Stimulated activated CD8-positive, alpha-beta memory T cell treated with anti-CD3 and anti-CD28 coated beads, Interleukin-12 subunit alpha, Interleukin-12 subunit beta, amount 100 ng/mL, for 4 hours (primary cell): ENCODE measurements around the gene JAGN1.
"Not testable (repeated sequence)": the region's sequence is repeated elsewhere in the genome, so short reads cannot be mapped to it uniquely, and the experiment has no call there.

ENCODE experiments used
- DNase-seq: peaks from one replicate; pipeline ENCODE4 v3.0.0-alpha.2; 2020; ENCODE audit warnings: low read depth

JAGN1 gene

DNA sequence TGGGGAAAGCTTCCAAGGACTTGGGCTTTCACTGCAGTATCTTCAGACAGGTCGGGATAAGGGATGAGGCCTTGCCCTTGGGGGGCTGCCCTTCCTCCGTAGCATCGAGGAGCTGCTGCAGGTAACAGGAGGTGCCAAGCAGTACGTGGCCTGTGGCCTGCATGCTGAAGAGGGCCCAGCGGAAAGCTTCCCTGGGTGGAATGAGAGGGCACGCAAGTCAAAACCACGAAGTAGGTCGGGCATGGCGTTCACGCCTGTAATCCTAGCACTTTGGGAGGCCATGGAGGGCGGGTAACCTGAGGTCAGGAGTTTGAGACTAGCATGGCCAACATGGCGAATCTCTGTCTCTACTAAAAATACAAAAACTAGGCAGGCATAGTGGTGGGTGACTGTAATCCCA is 23.3 kb upstream of the JAGN1 start:
- no peak for DNase-seq

DNA sequence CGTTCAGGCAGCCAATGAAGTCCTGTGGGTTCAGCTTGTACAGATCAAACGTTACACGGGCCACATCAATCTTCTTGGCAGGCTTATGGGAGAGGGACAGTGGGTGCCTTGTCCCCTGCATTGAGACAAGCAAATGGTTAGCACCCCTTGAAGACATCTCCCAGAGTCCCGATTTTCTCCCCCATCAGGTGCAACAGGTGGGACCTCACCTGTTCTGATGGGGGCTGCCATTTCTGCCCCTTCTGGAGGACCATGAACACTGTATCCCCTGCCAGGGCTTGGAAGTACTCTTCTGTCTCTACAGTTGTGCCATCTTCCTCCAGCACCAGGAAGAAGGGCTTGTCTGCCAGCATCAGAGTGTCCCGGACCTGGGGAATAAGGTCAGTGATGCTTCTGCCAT is 20.5 kb upstream of the JAGN1 start:
- no peak for DNase-seq

DNA sequence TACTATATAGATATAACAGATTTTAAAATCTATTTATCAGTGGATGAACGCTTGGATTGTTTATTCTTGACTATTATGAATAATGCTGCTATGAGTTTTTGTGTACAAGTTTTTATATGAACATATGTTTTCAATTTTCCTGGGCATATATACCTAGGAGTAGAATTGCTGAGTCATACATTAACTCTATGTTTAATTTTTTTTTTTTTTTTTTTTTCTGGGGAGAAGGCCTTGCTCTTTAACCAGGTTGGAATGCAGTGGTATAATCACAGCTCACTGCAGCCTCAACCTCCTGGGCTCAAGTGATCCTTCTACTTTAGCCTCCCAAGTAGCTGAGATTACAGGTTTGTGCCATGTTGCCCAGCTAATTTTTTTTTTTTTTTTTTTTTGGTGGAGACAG is 19.4 kb upstream of the JAGN1 start:
- no peak for DNase-seq

DNA sequence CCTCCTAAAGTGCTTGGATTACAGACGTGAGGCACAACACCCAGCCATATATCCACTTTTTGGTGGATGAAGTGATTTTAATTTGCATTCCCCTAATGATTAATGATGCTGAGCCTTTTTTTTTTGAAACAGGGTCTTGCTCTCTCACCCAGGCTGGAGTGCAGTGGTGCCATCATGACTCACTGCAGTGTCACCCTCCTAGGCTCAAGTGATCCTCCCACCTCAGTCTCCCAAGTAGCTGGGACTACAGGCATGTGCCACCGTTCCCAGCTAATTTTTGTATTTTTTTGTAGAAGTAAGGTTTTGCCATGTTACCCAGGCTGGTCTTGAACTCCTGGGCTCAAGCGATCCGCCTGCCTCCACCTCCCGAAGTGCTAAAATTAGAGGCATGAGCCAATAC is 18.3 kb upstream of the JAGN1 start:
- not testable (repeated sequence) for DNase-seq

DNA sequence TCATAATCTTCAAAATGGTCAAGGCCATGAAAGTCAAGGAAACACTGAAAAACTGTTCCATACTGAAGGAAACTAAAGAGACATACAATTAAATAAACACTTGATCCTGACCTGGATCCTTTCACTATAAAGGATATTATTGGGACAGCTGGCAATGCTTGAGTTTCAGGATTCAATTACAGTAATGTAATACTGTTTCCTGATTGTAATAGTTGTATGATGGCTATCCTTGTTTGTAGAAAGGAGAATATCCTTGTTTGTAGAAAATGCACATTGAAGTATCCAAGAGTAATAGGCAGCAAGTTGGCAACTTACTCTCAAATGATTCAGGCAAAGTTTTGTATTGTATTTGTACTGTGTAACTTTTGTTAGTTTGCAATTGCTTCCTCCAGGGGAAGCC is 15.0 kb upstream of the JAGN1 start:
- DNase-seq: no peak

DNA sequence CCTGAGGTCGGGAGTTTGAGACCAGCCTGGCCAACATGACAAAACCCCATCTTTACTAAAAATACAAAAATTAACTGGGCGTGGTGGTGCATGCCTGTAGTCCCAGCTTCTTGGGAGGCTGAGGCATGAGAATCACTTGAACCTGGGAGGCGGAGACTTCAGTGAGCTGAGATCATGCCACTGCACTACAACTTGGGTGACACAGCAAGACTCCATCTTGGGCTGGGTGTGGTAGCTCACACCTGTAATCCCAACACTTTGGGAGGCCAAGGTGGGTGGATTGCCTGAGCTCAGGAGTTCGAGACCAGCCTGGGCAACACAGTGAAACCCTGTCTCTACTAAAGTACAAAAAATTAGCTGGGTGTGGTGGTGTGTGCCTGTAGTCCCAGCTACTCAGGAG is 14.2 kb upstream of the JAGN1 start:
- not testable (repeated sequence) for DNase-seq

DNA sequence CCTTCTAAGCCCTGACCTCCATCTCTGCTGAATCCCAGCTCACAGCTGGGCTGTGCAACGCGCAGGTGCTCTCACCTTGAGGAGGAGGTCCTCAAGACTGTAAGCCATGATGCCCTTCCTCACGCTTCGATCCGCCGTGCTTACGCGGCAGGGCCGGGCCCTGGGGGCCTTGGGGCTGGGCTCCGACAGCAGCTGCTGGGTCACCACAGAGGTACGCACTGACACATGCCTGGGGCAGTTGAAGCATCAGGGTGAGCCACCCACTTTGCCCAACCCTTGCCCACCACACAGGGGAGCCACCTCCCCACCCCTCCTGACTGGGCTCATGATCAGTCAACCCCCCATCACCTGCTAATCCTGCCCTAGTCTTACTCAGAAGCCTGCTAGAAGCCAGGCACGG is 13.4 kb upstream of the JAGN1 start:
- no peak for DNase-seq

DNA sequence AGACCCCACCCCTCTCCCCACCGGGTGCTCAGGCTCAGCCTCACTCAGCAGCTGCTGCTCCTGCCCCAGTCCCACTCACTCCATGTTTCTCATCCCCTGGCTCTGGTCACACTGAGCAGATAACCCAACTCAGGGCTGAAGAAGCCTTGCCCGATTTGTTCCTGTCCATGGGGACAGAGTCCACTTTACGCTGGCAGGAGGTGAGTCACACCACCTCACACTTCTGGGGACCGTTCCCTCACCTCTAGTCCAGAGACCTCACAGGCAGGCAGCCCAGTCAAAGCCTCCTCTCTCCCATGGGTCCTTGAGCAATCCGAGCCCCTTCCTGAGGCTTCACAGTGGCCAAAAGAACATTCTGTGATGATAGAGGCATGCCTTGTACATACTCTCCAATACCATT is 11.7 kb upstream of the JAGN1 start:
- DNase-seq: no peak

DNA sequence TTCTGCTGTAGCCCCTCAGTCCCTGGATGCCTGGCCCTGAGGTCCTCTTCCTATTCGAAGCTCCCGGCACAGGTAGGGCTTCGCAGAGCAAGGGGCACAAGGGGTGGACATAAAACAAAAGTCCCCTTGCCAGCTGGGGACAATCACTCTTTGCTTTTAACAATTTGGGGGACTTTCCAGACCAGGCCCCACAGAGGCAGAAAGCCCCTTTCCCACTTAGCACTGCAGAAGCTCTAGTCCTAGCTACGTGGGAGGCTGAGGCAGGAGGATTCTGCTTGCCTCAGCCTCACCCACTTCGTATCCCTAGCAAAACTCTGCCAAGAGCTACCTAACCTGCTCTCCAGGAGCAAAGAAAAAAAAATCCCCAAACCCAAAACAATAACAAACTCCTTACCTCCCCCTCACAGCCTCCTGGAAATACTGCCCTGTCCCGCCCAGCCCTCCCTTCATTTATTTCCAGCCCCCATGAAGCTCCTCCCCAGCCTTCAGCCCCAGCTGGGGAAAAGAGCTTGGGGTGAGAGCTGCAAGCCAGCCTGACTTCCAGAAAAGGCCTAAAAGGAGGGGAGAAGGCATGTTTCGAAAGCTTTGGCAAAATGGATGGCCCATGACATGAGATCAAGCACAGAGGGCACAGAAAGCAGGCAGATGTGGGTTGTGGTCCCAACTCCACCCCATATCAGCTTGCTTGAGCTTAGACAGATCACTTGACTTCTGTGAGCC is 10.4 kb upstream of the JAGN1 start, which contains the start of gene CIDEC:
Gene CIDEC (minus strand): TSS at position 424 of the 720 bp plus-strand sequence. CDS start 1,767 bp downstream, outside the sequence.
- no peak for DNase-seq

DNA sequence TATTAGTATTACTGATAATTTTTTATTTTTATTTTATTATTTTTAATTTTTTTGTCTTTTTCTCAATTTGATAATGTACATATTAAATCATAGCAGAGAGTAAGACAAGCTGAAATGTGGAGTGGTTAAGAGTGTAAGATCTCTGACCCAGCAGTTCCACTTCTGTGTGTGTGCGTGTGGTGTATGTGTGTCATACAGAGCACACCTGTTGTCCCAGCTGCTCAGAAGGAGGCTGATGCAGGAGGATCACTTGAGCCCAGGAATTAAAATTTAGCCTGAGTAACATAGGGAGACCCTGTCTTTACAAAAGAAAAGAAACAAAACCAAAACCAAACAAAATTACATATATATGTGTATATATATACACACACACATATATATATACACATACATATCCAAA is 9.0 kb upstream of the JAGN1 start:
- DNase-seq: no peak

DNA sequence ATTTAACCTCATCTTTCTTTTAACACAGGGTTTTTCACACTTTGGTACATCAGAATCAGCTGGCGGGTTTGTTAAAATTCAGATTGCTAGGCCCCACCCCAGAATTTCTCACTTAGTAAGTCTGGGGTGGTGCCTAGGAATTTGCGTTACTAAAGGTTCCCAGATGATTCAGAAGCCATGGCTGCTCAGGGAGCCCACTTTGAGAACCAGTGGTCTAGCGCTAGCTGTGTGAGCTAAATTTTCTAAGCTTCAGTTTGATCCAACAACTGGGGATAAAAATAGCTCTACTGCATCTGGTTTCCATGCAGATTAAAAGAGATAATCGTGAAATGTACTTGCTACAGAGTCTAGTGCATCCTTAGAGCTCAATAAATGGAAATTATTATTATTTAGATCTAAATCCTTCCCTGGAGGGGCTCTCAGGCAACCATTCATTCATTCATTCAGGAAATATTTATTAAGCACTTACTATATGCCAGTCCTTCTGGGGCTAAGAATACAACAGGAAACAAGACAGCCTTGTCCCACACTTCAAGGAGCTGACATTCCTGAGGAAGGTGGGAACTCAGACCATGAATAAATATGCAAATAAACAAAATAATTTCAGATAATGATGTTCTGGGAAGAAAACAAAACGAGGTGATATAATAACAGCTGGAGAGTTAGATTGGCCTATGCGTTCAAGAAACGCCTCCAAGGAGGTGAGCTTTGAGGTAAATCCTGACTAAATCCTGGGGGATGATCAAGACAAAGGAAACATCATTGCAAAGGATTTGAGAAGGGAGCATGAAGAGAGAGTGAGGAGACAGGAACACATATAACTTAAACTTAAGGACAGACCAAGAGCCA is 6.5 kb upstream of the JAGN1 start:
- DNase-seq: no peak

DNA sequence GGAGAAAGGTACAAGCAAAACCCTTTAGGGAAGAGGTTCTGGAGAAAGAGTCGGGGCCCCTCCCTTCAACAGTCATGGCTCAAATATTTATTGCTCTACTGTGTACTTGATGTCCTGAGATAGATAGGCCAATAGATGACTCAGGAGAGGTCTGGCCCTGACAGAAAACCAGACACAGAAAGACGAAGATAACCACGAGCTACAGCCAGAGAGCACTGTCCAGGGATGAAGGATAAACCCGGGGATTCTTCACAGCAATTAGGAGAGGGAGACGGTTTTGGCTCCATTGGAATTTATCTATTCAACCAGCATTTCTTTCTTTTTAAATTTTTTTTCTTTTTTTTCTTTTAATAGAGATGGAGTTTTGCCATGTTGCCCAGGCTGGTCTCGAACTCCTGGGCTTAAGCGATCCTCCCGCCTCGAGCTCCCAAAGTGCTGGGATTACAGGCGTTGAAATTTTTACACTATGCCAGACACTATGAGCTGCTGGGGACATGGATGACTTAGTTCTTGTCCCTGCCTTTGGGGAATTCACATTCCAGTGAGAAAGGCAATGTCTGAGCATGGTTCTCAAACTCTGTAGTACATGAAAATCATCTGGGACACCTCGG is 5.8 kb upstream of the JAGN1 start:
- DNase-seq: no peak

DNA sequence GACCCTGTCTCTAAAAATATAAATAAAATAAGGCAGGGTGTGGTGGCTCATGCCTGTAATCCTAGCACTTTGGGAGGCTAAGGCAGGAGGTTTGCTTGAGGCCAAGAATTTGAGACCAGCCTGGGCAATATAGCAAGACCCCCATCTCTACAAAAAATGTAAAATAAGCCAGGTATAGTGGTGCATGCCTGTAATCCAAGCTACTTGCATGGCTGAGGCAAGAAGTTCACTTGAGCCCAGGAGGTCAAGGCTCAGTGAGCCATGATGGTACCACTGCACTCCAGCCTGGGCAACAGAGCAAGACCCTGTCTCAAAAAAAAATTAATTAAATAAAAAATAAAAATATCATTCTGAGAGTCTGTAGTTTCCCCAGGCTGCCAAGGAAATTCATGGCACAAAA is 4.1 kb upstream of the JAGN1 start:
- no peak for DNase-seq

DNA sequence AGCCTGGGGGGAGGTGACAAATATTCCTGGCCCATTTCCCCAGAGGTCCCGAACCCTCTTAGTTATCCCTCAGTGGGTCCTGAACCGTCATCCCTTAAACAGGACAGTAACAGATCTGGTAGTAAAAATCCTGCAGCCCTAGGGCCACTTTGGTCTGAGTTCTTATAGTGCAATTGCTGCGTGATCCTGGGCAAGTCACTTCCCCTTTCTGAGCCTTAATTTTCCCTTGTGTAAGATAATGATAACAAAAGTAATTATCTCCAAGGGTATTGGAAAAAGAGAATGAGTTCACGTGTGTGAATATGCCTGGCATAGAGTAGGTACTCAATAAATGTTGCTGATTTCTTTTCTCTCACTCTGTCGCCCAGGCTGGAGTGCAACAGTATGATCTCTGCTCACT is 2.9 kb upstream of the JAGN1 start:
- no peak for DNase-seq

DNA sequence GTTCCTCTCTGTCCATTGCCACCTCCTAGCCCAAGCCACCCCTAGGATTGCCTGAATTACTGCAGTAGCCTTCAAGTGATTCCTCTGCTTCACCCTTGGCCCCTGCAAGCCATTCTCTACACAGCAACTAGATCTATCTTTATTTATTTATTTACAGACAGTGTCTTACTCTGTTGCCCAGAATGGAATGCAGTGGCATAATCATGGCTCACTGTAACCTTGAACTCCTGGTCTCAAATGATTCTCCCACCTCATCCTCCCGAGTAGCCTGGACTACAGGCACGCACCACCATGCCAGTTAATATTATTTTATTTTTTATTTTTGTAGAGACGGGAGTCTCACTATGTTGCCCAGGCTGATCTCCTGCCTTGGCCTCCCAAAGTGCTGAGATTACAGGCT is 1.9 kb upstream of the JAGN1 start:
- no peak for DNase-seq

DNA sequence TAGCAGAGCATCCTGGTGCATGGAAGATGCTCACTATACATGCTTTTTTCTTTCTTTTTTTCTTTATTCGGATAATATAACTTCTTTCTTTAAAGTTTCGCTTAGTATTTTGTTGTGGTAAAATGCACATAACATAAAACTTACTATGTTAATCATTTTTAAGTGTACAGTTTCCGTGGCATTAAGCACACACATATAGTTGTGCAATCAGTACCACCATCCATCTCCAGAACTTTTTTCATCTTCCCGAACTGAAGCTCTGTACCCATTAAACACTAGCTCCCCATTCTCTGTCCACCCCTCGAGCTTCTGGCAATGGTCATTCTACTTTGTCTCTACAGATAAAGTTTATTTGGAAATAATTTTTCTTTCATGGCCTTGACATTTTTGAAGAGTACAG is 1.0 kb upstream of the JAGN1 start:
- DNase-seq: no peak

DNA sequence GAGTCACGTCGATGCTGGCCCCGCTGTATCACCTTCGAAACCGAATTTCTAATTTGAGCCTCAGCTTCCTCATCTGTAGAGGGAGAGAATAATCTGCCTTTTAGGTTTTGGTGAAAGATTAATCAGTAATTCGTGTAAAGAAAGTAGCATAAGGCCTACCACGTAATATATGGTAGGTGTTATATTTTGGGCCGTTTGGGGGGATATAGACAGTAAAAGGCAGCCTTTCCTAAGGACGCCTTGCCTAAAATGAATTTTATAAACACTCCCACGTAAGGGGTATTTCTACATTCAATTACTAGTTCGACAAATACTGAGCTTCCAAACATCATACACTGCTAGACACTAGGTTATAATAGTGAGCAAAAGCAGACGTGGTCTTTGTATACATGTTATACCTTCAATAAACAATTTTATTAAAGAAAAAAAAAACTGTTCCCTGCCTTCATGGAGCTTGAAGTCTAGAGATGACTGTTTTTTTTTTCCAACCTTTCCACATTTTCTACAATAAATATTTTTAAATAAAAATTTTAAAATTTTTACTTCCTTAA is 737 bp downstream of the JAGN1 start:
- no peak for DNase-seq

DNA sequence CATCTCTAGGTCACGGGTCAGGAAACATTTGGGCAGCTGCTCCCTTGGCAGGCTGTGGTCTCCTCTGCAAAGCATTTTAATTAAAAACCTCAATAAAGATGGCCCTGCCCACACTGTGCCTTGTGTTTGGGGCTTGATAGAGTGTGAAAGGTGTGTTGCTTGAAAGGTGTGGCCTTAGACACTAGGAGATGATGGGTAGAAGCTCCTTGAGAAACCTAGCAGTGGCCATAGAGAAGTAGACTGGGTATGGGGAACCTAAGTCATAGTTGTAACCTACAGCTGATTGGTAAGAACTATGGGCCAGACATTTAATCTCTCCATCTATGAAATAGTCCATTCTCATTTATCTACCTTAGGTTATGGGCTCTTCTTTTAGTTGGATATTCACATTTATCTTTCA is 3.3 kb downstream of the JAGN1 start:
- no peak for DNase-seq

DNA sequence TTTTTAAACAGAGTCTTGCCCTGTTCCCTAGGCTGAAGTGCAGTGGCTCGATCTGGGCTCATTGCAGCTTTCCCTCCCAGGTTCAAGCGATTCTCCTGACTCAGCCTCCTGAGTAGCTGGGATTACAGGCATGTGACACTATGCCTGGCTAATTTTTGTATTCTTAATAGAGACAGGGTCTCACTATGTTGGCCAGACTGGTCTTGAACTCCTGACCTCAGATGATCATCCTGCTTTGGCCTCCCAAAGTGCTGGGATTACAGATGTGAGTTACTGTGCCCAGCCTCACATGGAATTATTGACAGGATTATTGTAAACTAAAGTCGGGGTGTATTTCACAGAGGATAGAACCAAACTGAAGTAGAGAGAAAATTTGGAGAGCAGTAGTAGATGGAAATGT is 5.3 kb downstream of the JAGN1 start:
- DNase-seq: not testable (repeated sequence)

DNA sequence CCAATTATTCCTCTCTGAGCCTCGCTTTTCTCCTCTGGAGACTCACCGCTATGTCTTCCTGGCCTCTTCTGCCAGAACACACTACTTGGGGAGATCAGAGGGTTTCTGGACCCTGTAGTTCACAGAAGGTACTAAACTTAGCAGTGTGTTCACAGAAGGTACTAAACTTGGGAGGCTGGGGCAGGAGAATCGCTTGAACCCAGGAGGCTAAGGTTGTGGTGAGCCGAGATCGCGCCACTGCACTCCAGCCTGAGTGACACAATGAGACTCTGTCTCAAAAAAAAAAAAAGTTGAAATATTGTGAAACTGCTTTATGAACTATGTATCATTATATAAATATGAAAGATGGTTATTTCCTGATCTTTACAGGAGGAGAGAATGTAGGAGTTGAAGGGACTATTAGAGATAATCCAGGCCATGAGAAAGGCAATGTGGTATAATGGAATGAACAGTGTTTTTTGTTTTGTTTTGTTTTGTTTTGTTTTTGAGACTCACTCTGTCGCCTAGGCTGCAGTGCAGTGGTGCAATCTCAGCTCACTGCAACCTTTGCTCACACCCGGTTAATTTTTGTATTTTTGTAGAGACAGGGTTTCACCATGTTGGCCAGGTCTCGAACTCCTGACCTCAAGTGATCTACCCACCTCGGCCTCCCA is 6.5 kb downstream of the JAGN1 start:
- not testable (repeated sequence) for DNase-seq

DNA sequence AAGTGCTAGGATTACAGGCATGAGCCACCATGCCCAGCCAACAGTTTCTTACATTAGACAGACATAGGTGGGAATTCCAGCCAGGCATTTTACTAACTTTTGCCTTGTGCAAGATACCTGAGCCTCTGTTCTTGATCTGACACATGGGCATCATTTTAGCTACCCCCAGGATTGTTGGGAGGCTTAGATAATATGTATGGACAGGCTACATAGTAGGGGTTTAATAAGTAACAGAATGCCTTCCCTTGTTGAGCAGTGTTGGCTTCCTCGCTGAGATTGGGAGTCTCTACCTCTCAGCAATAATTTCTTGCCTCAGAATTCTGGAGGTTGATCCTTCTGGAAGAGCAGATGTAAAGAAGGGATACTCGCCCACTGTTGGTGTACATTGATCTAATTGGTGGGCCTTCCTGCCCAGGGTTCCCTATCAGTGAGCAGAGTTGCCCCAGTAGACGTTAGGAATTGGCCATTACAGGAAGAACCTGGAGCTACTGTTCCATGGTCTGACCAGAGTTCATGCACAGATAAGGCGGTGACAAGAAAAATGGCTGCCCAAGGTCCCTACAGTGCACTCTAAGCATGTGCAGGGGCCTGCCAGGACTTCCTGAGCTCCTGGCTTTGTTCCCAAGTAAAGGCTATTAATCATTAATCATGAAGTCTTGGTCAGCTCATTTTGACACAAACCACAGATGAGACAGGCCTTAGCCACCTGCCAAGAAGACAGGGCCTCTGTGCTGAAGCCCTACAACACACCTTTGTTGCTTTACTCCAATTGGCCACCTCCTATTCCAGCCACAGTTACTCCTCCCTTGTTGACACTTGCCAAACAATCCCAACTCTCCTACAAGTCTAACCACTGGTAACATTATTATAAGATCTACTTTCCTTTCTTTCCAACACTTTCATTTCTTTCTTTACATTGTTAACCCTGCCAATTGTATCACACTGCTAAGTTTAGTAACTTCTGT is 7.3 kb downstream of the JAGN1 start:
- DNase-seq: no peak
